ENCODE measurements around the gene RUVBL2.
A peak's percentile ranks its signal among the peaks of the same experiment; 100 is the strongest.

RUVBL2 gene

GRCh38 chr19:48989701-48990291 is 3.9 kb upstream of the RUVBL2 start:
- Histone ChIP-seq H2BK12ac (ENCODE audit: low read length in 2 of 2) (no peak overlapping the region), H3K36me3 (ENCODE audit: control insufficient read depth in 1 of 2, insufficient read depth in 2 of 2, low read depth in 1 of 2, low read length in 2 of 2) (peaks cover 49 to 59% of the 10 kb centered on the region in 2 experiments), H2BK15ac (ENCODE audit: low read depth, poor library complexity, severe bottlenecking) (no peak overlapping the region), H3K14ac (ENCODE audit: low read length in 2 of 2) (no peak overlapping the region), H2BK120ac (ENCODE audit: low read depth, low read length) (no peak overlapping the region), H4K8ac (ENCODE audit: low read length) (no peak overlapping the region), H3K23ac (ENCODE audit: low read length in 2 of 2) (no peak overlapping the region), H3K18ac (ENCODE audit: low read depth in 1 of 2, low read length in 2 of 2) (no peak overlapping the region), H4K91ac (ENCODE audit: low read length) (no peak overlapping the region), H3K4me1 (ENCODE audit: control insufficient read depth, insufficient read depth, low read depth, low read length) (peaks cover 21% of the 10 kb centered on the region), H3K9me3 (ENCODE audit: control insufficient read depth, low read length) (no peaks in the 10 kb centered on the region), H3K27ac (ENCODE audit: low read length, poor library complexity, severe bottlenecking) (no peak overlapping the region), H3K4me2 (ENCODE audit: low read length, poor library complexity, severe bottlenecking) (no peak overlapping the region), H2AFZ (ENCODE audit: low read depth, low read length) (no peak overlapping the region), H2AK5ac (ENCODE audit: low read length, severe bottlenecking) (no peak overlapping the region), H3K27me3 (ENCODE audit: control insufficient read depth in 1 of 2, insufficient read depth in 1 of 2, low read length in 2 of 2) (no peaks in the 10 kb centered on the region), H3K4ac (ENCODE audit: low read depth in 1 of 2, low read length in 2 of 2) (no peak overlapping the region), H3K4me3 (ENCODE audit: insufficient read depth in 1 of 2, low read depth in 1 of 2, low read length in 2 of 2) (no peak overlapping the region), H2BK5ac (ENCODE audit: low read depth, low read length, poor library complexity, severe bottlenecking) (no peak overlapping the region), H3K79me1 (replicated peaks; ENCODE audit: low read length, poor library complexity, severe bottlenecking) (peaks cover 36% of the 10 kb centered on the region), H3K9ac (ENCODE audit: low read length) (peak overlapping the region; percentile 44)
- 92% methylated on average over 17 of the region's 17 CpGs for WGBS
- no peak for DNase-seq

- no peak overlapping the region for H3K27ac ChIP-seq (ENCODE audit: low read length, poor library complexity, severe bottlenecking)
- peaks cover 25% of the 10 kb centered on the region for H3K4me1 ChIP-seq (ENCODE audit: control insufficient read depth, insufficient read depth, low read depth, low read length)
- no peak overlapping the region for H4K91ac ChIP-seq (ENCODE audit: low read length)
- H2BK5ac ChIP-seq (ENCODE audit: low read depth, low read length, poor library complexity, severe bottlenecking), result no peak overlapping the region
- peaks cover 32% of the 10 kb centered on the region for H3K79me1 ChIP-seq (replicated peaks; ENCODE audit: low read length, poor library complexity, severe bottlenecking)
- H2BK15ac ChIP-seq (ENCODE audit: low read depth, poor library complexity, severe bottlenecking), result no peak overlapping the region
- WGBS, result 84% methylated on average over 4 of the region's 4 CpGs
- H3K23ac ChIP-seq (ENCODE audit: low read length in 2 of 2), result no peak overlapping the region
- H3K4ac ChIP-seq (ENCODE audit: low read depth in 1 of 2, low read length in 2 of 2), result no peak overlapping the region
- H2BK12ac ChIP-seq (ENCODE audit: low read length in 2 of 2), result no peak overlapping the region
- no peak for DNase-seq
- no peak overlapping the region for H2BK120ac ChIP-seq (ENCODE audit: low read depth, low read length)
- no peaks in the 10 kb centered on the region for H3K27me3 ChIP-seq (ENCODE audit: control insufficient read depth in 1 of 2, insufficient read depth in 1 of 2, low read length in 2 of 2)
- peaks cover 43 to 53% of the 10 kb centered on the region in 2 experiments for H3K36me3 ChIP-seq (ENCODE audit: control insufficient read depth in 1 of 2, insufficient read depth in 2 of 2, low read depth in 1 of 2, low read length in 2 of 2)
- no peak overlapping the region for H3K4me2 ChIP-seq (ENCODE audit: low read length, poor library complexity, severe bottlenecking)
- no peaks in the 10 kb centered on the region for H3K9me3 ChIP-seq (ENCODE audit: control insufficient read depth, low read length)
- peak overlapping the region in 1 of 2 experiments; percentile 97 for H3K4me3 ChIP-seq (ENCODE audit: insufficient read depth in 1 of 2, low read depth in 1 of 2, low read length in 2 of 2)
- no peak overlapping the region for H3K14ac ChIP-seq (ENCODE audit: low read length in 2 of 2)
- no peak overlapping the region for H2AK5ac ChIP-seq (ENCODE audit: low read length, severe bottlenecking)
- no peak overlapping the region for H3K18ac ChIP-seq (ENCODE audit: low read depth in 1 of 2, low read length in 2 of 2)
- H2AFZ ChIP-seq (ENCODE audit: low read depth, low read length), result no peak overlapping the region
- peak overlapping the region; percentile 44 for H3K9ac ChIP-seq (ENCODE audit: low read length)
- H4K8ac ChIP-seq (ENCODE audit: low read length), result no peak overlapping the region
These were observed 3.3 kb upstream of the RUVBL2 start for GRCh38 chr19:48990400-48990799.

GRCh38 chr19:48991011-48991609 is 2.6 kb upstream of the RUVBL2 start:
- no peak overlapping the region for H2BK120ac ChIP-seq (ENCODE audit: low read depth, low read length)
- no peak overlapping the region for H3K27ac ChIP-seq (ENCODE audit: low read length, poor library complexity, severe bottlenecking)
- peaks cover 25% of the 10 kb centered on the region for H3K4me1 ChIP-seq (ENCODE audit: control insufficient read depth, insufficient read depth, low read depth, low read length)
- H3K4me2 ChIP-seq (ENCODE audit: low read length, poor library complexity, severe bottlenecking), result no peak overlapping the region
- 93% methylated on average over 22 of the region's 22 CpGs for WGBS
- no peaks in the 10 kb centered on the region for H3K27me3 ChIP-seq (ENCODE audit: control insufficient read depth in 1 of 2, insufficient read depth in 1 of 2, low read length in 2 of 2)
- H3K79me1 ChIP-seq (replicated peaks; ENCODE audit: low read length, poor library complexity, severe bottlenecking), result peaks cover 29% of the 10 kb centered on the region
- H3K18ac ChIP-seq (ENCODE audit: low read depth in 1 of 2, low read length in 2 of 2), result no peak overlapping the region
- no peaks in the 10 kb centered on the region for H3K9me3 ChIP-seq (ENCODE audit: control insufficient read depth, low read length)
- H3K4ac ChIP-seq (ENCODE audit: low read depth in 1 of 2, low read length in 2 of 2), result no peak overlapping the region
- peaks cover 36 to 46% of the 10 kb centered on the region in 2 experiments for H3K36me3 ChIP-seq (ENCODE audit: control insufficient read depth in 1 of 2, insufficient read depth in 2 of 2, low read depth in 1 of 2, low read length in 2 of 2)
- no peak for DNase-seq
- no peak overlapping the region for H3K23ac ChIP-seq (ENCODE audit: low read length in 2 of 2)
- no peak overlapping the region for H2BK12ac ChIP-seq (ENCODE audit: low read length in 2 of 2)
- H2BK5ac ChIP-seq (ENCODE audit: low read depth, low read length, poor library complexity, severe bottlenecking), result no peak overlapping the region
- H2AFZ ChIP-seq (ENCODE audit: low read depth, low read length), result no peak overlapping the region
- H3K4me3 ChIP-seq (ENCODE audit: insufficient read depth in 1 of 2, low read depth in 1 of 2, low read length in 2 of 2), result peak overlapping the region in 1 of 2 experiments; percentile 97
- peak overlapping the region; percentile 71 for H4K91ac ChIP-seq (ENCODE audit: low read length)
- peak overlapping the region; percentile 24 for H4K8ac ChIP-seq (ENCODE audit: low read length)
- no peak overlapping the region for H2AK5ac ChIP-seq (ENCODE audit: low read length, severe bottlenecking)
- H3K14ac ChIP-seq (ENCODE audit: low read length in 2 of 2), result no peak overlapping the region
- peak overlapping the region; percentile 97 for H3K9ac ChIP-seq (ENCODE audit: low read length)
- H2BK15ac ChIP-seq (ENCODE audit: low read depth, poor library complexity, severe bottlenecking), result peak overlapping the region; percentile 67

- peak overlapping the region in 1 of 2 experiments; percentile 27 for H3K23ac ChIP-seq (ENCODE audit: low read length in 2 of 2)
- no peak overlapping the region for H4K8ac ChIP-seq (ENCODE audit: low read length)
- peak overlapping the region; percentile 75 to 97 for H3K4me3 ChIP-seq (ENCODE audit: insufficient read depth in 1 of 2, low read depth in 1 of 2, low read length in 2 of 2)
- no peak overlapping the region for H2BK5ac ChIP-seq (ENCODE audit: low read depth, low read length, poor library complexity, severe bottlenecking)
- H2AFZ ChIP-seq (ENCODE audit: low read depth, low read length), result no peak overlapping the region
- H2BK12ac ChIP-seq (ENCODE audit: low read length in 2 of 2), result no peak overlapping the region
- H3K27ac ChIP-seq (ENCODE audit: low read length, poor library complexity, severe bottlenecking), result peak overlapping the region; percentile 78
- no peak overlapping the region for H2BK120ac ChIP-seq (ENCODE audit: low read depth, low read length)
- peak overlapping the region; percentile 0 to 74 for H3K4ac ChIP-seq (ENCODE audit: low read depth in 1 of 2, low read length in 2 of 2)
- H3K14ac ChIP-seq (ENCODE audit: low read length in 2 of 2), result peak overlapping the region in 1 of 2 experiments; percentile 97
- peak overlapping the region; percentile 87 for H3K4me2 ChIP-seq (ENCODE audit: low read length, poor library complexity, severe bottlenecking)
- no peaks in the 10 kb centered on the region for H3K27me3 ChIP-seq (ENCODE audit: control insufficient read depth in 1 of 2, insufficient read depth in 1 of 2, low read length in 2 of 2)
- H2AK5ac ChIP-seq (ENCODE audit: low read length, severe bottlenecking), result peak overlapping the region; percentile 3
- H4K91ac ChIP-seq (ENCODE audit: low read length), result no peak overlapping the region
- H3K79me1 ChIP-seq (replicated peaks; ENCODE audit: low read length, poor library complexity, severe bottlenecking), result peaks cover 25% of the 10 kb centered on the region
- peaks cover 27 to 39% of the 10 kb centered on the region in 2 experiments for H3K36me3 ChIP-seq (ENCODE audit: control insufficient read depth in 1 of 2, insufficient read depth in 2 of 2, low read depth in 1 of 2, low read length in 2 of 2)
- H3K9ac ChIP-seq (ENCODE audit: low read length), result peak overlapping the region; percentile 97
- DNase-seq, result peak; percentile 91
- WGBS, result 44% methylated on average over 8 of the region's 8 CpGs
- H3K4me1 ChIP-seq (ENCODE audit: control insufficient read depth, insufficient read depth, low read depth, low read length), result peaks cover 25% of the 10 kb centered on the region
- peak overlapping the region; percentile 24 to 67 for H3K18ac ChIP-seq (ENCODE audit: low read depth in 1 of 2, low read length in 2 of 2)
- no peak overlapping the region for H2BK15ac ChIP-seq (ENCODE audit: low read depth, poor library complexity, severe bottlenecking)
- no peaks in the 10 kb centered on the region for H3K9me3 ChIP-seq (ENCODE audit: control insufficient read depth, low read length)
These were observed 1.7 kb upstream of the RUVBL2 start for GRCh38 chr19:48991873-48992580.

Measured in mesenchymal stem cell (in vitro differentiated cells and primary cell).